Central memory CD8-positive, alpha-beta T cell (primary cell): ENCODE data around the gene SP2.

Experiments
- ATAC-seq: fragments of 150-1000 bp; cut with Tn5 transposase; replicated peaks from 2 replicates; pipeline ENCODE4 v1.10.0; 2022; ENCODE audit warnings: mild to moderate bottlenecking, moderate FRiP score, moderate number of reproducible peaks; ENCODE audit not compliant: poor library complexity, severe bottlenecking; ENCODE audit errors: extremely low read depth
- DNase-seq, 2 donors: peaks; one replicate each; pipeline ENCODE4 v3.0.0; 2021; ENCODE audit warnings: low spot score in 2 of 2
- H3K27ac Mint-ChIP-seq: one replicate; pipeline ENCODE4 v1.8.0; 2022; ENCODE audit warnings: low read depth, mild to moderate bottlenecking, moderate library complexity, mixed read lengths
- H3K27me3 Mint-ChIP-seq: one replicate; pipeline ENCODE4 v1.8.0; 2022; ENCODE audit warnings: mixed read lengths
- H3K36me3 Mint-ChIP-seq: one replicate; pipeline ENCODE4 v1.8.0; 2022; ENCODE audit warnings: mild to moderate bottlenecking, moderate library complexity, mixed read lengths; ENCODE audit not compliant: insufficient read depth
- H3K4me1 Mint-ChIP-seq: one replicate; pipeline ENCODE4 v1.8.0; 2022; ENCODE audit warnings: mixed read lengths
- H3K4me3 Mint-ChIP-seq: one replicate; pipeline ENCODE4 v1.8.0; 2022; ENCODE audit warnings: mild to moderate bottlenecking, moderate library complexity, mixed read lengths
- H3K9me3 Mint-ChIP-seq: one replicate; pipeline ENCODE4 v1.8.0; 2022; ENCODE audit warnings: mixed read lengths

Gene SP2

GRCh38 chr17:47955497-47956461 lies 59.7 kb downstream of the SP2 start:
- H3K27ac Mint-ChIP-seq: no peak overlapping the region
- no peaks in the 10 kb centered on the region for H3K27me3 Mint-ChIP-seq
- H3K9me3 Mint-ChIP-seq: no peaks in the 10 kb centered on the region
- H3K36me3 Mint-ChIP-seq: no peaks in the 10 kb centered on the region
- no peaks in the 10 kb centered on the region for H3K4me1 Mint-ChIP-seq
- ATAC-seq (no peak), DNase-seq (no peak)
- no peak overlapping the region for H3K4me3 Mint-ChIP-seq

- H3K27me3 Mint-ChIP-seq: no peaks in the 10 kb centered on the region
- H3K27ac Mint-ChIP-seq: no peak overlapping the region
- H3K4me3 Mint-ChIP-seq: no peak overlapping the region
- no peaks in the 10 kb centered on the region for H3K9me3 Mint-ChIP-seq
- no peak for DNase-seq
- H3K4me1 Mint-ChIP-seq: no peaks in the 10 kb centered on the region
- ATAC-seq: no peak
- H3K36me3 Mint-ChIP-seq: no peaks in the 10 kb centered on the region
Measured at GRCh38 chr17:47956791-47957590, 61.0 kb downstream of the SP2 start.

- DNase-seq: no peak
- Mint-ChIP-seq H3K27ac (no peak within 1 kb of the TSS), H3K36me3 (no peaks in the 10 kb centered on the region), H3K4me3 (no peak within 1 kb of the TSS), H3K27me3 (no peaks in the 10 kb centered on the region), H3K4me1 (no peaks in the 10 kb centered on the region), H3K9me3 (no peaks in the 10 kb centered on the region)
- no peak for ATAC-seq
Measured at GRCh38 chr17:47957591-47958490, 61.8 kb downstream of the SP2 start, which contains the start of gene PRR15L. Gene PRR15L, minus strand, starts transcription at chr17:47957883. Its CDS starts 4,649 bp downstream, at chr17:47953234.

GRCh38 chr17:47959825-47960655 lies 64.0 kb downstream of the SP2 start:
- DNase-seq (no peak), ATAC-seq (no peak)
- Mint-ChIP-seq H3K27me3 (no peaks in the 10 kb centered on the region), H3K36me3 (no peaks in the 10 kb centered on the region), H3K4me3 (no peak overlapping the region), H3K4me1 (no peaks in the 10 kb centered on the region), H3K27ac (no peak overlapping the region), H3K9me3 (no peaks in the 10 kb centered on the region)

- Mint-ChIP-seq H3K9me3 (no peaks in the 10 kb centered on the region), H3K27ac (no peak overlapping the region), H3K36me3 (no peaks in the 10 kb centered on the region), H3K4me1 (no peaks in the 10 kb centered on the region), H3K27me3 (no peaks in the 10 kb centered on the region), H3K4me3 (no peak overlapping the region)
- no peak for DNase-seq
- no peak for ATAC-seq
Measured at GRCh38 chr17:47961406-47961805, 65.4 kb downstream of the SP2 start.

GRCh38 chr17:47962901-47963300 lies 66.9 kb downstream of the SP2 start:
- no peak for DNase-seq
- H3K27ac Mint-ChIP-seq: no peak overlapping the region
- no peak overlapping the region for H3K4me3 Mint-ChIP-seq
- no peaks in the 10 kb centered on the region for H3K4me1 Mint-ChIP-seq
- H3K9me3 Mint-ChIP-seq: no peaks in the 10 kb centered on the region
- H3K36me3 Mint-ChIP-seq: peaks cover 2% of the 10 kb centered on the region
- no peaks in the 10 kb centered on the region for H3K27me3 Mint-ChIP-seq
- no peak for ATAC-seq

- no peak for ATAC-seq
- Mint-ChIP-seq H3K27ac (no peak overlapping the region), H3K4me1 (peaks cover 4% of the 10 kb centered on the region), H3K4me3 (no peak overlapping the region), H3K27me3 (no peaks in the 10 kb centered on the region), H3K9me3 (no peaks in the 10 kb centered on the region), H3K36me3 (peaks cover 2% of the 10 kb centered on the region)
- DNase-seq: no peak
Measured at GRCh38 chr17:47964856-47965255, 68.8 kb downstream of the SP2 start.

- peaks cover 5% of the 10 kb centered on the region for H3K36me3 Mint-ChIP-seq
- DNase-seq (no peak), ATAC-seq (no peak)
- no peak overlapping the region for H3K27ac Mint-ChIP-seq
- no peaks in the 10 kb centered on the region for H3K9me3 Mint-ChIP-seq
- no peak overlapping the region for H3K4me3 Mint-ChIP-seq
- H3K4me1 Mint-ChIP-seq: peaks cover 16% of the 10 kb centered on the region
- H3K27me3 Mint-ChIP-seq: no peaks in the 10 kb centered on the region
Measured at GRCh38 chr17:47966079-47966519, 70.1 kb downstream of the SP2 start.

- ATAC-seq (no peak), DNase-seq (no peak)
- peaks cover 5% of the 10 kb centered on the region for H3K36me3 Mint-ChIP-seq
- peaks cover 28% of the 10 kb centered on the region for H3K4me1 Mint-ChIP-seq
- no peaks in the 10 kb centered on the region for H3K27me3 Mint-ChIP-seq
- no peak overlapping the region for H3K27ac Mint-ChIP-seq
- no peak overlapping the region for H3K4me3 Mint-ChIP-seq
- no peaks in the 10 kb centered on the region for H3K9me3 Mint-ChIP-seq
Measured at GRCh38 chr17:47967607-47968252, 71.7 kb downstream of the SP2 start.

GRCh38 chr17:47968836-47969235 lies 72.8 kb downstream of the SP2 start:
- H3K36me3 Mint-ChIP-seq: peaks cover 7% of the 10 kb centered on the region

More at GRCh38 chr17:47968836-47969235, 72.8 kb downstream of the SP2 start:
- no peak for DNase-seq
- peaks cover 28% of the 10 kb centered on the region for H3K4me1 Mint-ChIP-seq
- H3K4me3 Mint-ChIP-seq: no peak overlapping the region
- H3K9me3 Mint-ChIP-seq: no peaks in the 10 kb centered on the region
- ATAC-seq: no peak
- H3K27me3 Mint-ChIP-seq: no peaks in the 10 kb centered on the region
- no peak overlapping the region for H3K27ac Mint-ChIP-seq
